Lower leg skin (tissue), 4 donors: Measurements from ENCODE around the gene DHRS9. TPM values are rescaled to one million over a fixed set of nuclear protein-coding genes. Genes with fewer than 3 reads are reported as not detected.

Experiments used
- DNase-seq, 2 donors: peaks; one replicate each; pipeline ENCODE4 v3.0.0-alpha.2; 2019; ENCODE audit warnings: low spot score in 2 of 2
- H3K4me3 ChIP-seq: fragments of 200-600 bp; sonication (generic); 2 replicates; pipeline ENCODE4 v1.5.1; 2017; ENCODE audit warnings: mild to moderate bottlenecking, low read depth; ENCODE audit not compliant: poor library complexity, severe bottlenecking
- POLR2A ChIP-seq, 2 donors: fragments of 450-650 bp; IDR thresholded peaks; one replicate each; pipeline ENCODE4 v1.6.1; 2016 to 2017; ENCODE audit warnings: antibody characterized with exemption in 2 of 2, mild to moderate bottlenecking in 1 of 2, moderate library complexity in 1 of 2
- WGBS, 2 donors: methylation state at CpG; one replicate each; pipeline ENCODE4 v1.1.5; 2018; 5-methylcytosine and 5-hydroxymethylcytosine counted together
- intact Hi-C: fragments of 100-400 bp; cut with DNase I; formaldehyde crosslinking; loops from one replicate; pipeline ENCODE4 v1.15.0; 2023; ENCODE audit warnings: low total_unique reads
- total RNA-seq, 4 donors: library from RNA; depleted of rRNA; stranded (reverse); fragments of >200 nt; gene quantifications; one replicate each; pipeline ENCODE4 v1.1.0, GENCODE V29; 2016
- TF ChIP-seq, protein P1 (sequence below), 3 donors: fragments of 450-650 bp; IDR thresholded peaks; one replicate each; pipeline ENCODE4 v1.5.1; 2016; ENCODE audit warnings: antibody characterized with exemption in 3 of 3, mild to moderate bottlenecking in 3 of 3, moderate library complexity in 2 of 3

Gene DHRS9
- total RNA-seq, 4 donors from 2014 or later = 1.4 to 3.4 (median 1.9) TPM; not detected in 1

DNA sequence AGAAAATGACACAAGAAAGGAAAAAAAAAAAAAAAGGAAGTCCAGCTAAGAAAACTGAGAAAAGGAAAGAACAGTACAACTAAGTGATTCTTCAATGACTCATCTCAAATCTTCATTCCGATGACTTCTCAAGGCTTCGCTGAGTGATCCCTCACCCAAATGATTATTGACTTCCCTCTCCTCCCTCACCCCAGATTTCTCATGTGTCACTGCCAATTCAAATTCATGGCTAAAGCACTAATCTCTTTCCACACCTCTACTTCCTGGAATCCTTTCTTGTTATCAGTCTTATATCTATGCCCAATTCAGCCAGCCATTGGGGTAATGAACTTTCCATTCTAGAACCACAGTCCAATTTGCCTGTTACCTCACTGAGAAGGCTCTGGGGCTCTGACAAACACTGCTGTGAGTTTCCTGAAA lies 31.0 kb upstream of the DHRS9 start:
- 43 to 52% methylated on average over 2 of the region's 2 CpGs for WGBS, 2 donors
- no peak overlapping the region for H3K4me3 ChIP-seq
- TF ChIP-seq, protein P1, sequence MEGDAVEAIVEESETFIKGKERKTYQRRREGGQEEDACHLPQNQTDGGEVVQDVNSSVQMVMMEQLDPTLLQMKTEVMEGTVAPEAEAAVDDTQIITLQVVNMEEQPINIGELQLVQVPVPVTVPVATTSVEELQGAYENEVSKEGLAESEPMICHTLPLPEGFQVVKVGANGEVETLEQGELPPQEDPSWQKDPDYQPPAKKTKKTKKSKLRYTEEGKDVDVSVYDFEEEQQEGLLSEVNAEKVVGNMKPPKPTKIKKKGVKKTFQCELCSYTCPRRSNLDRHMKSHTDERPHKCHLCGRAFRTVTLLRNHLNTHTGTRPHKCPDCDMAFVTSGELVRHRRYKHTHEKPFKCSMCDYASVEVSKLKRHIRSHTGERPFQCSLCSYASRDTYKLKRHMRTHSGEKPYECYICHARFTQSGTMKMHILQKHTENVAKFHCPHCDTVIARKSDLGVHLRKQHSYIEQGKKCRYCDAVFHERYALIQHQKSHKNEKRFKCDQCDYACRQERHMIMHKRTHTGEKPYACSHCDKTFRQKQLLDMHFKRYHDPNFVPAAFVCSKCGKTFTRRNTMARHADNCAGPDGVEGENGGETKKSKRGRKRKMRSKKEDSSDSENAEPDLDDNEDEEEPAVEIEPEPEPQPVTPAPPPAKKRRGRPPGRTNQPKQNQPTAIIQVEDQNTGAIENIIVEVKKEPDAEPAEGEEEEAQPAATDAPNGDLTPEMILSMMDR (IDR thresholded peaks at IDR 0.05) = no peak
- TF ChIP-seq POLR2A (IDR thresholded peaks at IDR 0.05) = no peak
- no peak for DNase-seq
- intact Hi-C loops = no loop called here

DNA sequence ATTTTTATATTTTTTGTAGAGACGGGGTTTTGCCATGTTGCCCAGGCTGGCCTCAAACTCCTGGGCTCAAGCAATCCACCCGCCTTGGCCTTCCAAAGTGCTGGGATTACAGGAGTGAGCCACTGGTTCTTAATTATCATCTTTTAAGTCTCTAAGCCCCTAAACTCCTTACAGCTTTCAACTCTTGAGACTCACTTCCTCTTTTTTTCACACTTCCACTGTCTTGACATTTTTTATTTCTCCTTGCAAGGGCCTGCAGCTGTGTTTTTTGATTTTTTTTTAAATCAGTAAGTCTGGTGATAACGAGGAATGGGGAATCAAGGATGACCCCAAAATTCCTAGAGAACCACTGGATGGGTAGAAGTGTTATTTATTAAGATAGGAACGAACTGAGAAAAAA lies 29.7 kb upstream of the DHRS9 start:
- 76 to 83% methylated on average over 4 of the region's 4 CpGs for WGBS, 2 donors
- TF ChIP-seq, protein P1 (IDR thresholded peaks at IDR 0.05) = no peak
- TF ChIP-seq POLR2A (IDR thresholded peaks at IDR 0.05) = no peak

DNA sequence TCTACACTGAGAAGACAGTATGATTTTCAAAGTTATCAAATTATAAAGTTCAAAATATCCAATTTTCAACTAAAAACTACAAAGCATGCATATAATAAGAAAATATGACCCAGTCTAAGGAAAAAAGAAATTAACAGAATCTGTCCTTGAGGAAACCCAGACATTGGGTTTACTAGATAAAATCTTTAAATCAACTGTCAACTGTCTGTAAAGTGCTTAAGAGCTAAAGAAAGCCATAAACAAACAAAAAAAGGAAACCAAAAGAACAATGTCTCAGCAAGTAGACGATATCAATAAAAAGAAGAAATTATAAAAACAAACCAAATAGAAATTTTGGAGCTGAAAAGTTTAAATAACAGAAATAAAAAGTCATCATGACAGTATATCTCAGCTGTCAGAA lies 27.8 kb upstream of the DHRS9 start:
- TF ChIP-seq, protein P1 (IDR thresholded peaks at IDR 0.05) = no peak
- TF ChIP-seq POLR2A (IDR thresholded peaks at IDR 0.05) = no peak
- WGBS, 2 donors = 59 to 69% methylated on average over 1 of the region's 1 CpG
- H3K4me3 ChIP-seq = no peak overlapping the region
- no peak for DNase-seq
- intact Hi-C loops = no loop called here

More for the DNA sequence above, 29.7 kb upstream of the DHRS9 start:
- intact Hi-C loops = no loop called here
- no peak for DNase-seq
- no peak overlapping the region for H3K4me3 ChIP-seq

DNA sequence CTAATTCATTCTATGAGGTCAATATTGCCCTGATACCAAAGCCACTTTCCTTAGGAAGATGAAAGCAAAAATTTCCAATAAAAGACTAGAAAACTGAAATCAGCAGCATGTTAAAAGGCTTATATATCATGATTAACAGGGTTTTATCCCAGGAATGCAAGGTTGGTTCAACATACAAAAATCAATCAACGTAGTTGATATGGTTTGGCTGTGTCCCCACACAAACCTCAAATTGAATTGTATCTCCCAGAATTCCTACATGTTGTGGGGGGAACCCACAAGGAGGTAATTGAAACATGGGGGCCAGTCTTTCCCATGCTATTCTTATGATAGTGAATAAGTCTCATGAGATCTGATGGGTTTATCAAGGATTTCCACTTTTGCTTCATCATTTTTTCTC lies 26.5 kb upstream of the DHRS9 start:
- DNase-seq = no peak
- intact Hi-C loops = no loop called here
- TF ChIP-seq, protein P1 (IDR thresholded peaks at IDR 0.05) = no peak
- TF ChIP-seq POLR2A (IDR thresholded peaks at IDR 0.05) = no peak
- WGBS, 2 donors = 82 to 89% methylated on average over 1 of the region's 1 CpG
- H3K4me3 ChIP-seq = no peak overlapping the region

DNA sequence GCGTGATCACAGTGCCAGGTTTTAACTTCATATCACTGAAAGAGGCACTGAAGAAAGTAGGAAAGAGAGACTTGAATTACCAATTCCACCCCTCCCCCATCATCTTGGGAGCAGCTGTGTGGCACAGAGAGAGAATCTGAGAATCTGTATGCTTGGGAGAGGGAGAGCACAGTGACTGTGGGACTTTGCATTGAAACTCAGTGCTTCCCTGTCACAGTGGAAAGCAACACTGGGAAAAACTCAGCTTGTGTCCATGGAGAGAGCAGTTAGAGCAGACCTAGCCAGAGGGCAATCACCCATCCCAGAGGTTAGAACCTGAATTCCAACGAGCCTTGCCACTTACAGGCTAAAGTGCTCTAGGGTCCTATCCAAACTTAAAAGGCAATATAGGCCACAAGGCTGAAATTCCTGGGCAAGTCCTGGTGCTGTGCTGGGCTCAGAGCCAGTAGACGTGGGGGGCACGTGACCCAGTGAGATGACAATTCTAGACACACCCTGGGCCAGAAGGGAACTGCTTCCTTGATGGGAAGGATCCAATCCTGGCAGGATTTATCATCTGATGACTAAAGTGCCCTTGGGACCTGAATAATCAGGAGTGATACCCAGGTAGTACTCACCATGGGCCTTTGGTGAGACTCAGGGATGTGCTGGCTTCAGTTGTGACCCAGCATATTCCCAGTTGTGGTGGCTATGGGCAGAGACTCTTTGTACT lies 22.8 kb upstream of the DHRS9 start:
- TF ChIP-seq, protein P1 (IDR thresholded peaks at IDR 0.05) = no peak
- no peak overlapping the region for H3K4me3 ChIP-seq
- DNase-seq = peak; percentile 47 to 85
- intact Hi-C loops = no loop called here
- 32 to 49% methylated on average over 4 of the region's 4 CpGs for WGBS, 2 donors
